ENCODE results near the gene KDM2B.
A peak's percentile ranks its signal among the peaks of the same experiment; 100 is the strongest.
"Not testable (repeated sequence)": the region's sequence is repeated elsewhere in the genome, so short reads cannot be mapped to it uniquely, and the experiment has no call there.

Gene KDM2B

DNA sequence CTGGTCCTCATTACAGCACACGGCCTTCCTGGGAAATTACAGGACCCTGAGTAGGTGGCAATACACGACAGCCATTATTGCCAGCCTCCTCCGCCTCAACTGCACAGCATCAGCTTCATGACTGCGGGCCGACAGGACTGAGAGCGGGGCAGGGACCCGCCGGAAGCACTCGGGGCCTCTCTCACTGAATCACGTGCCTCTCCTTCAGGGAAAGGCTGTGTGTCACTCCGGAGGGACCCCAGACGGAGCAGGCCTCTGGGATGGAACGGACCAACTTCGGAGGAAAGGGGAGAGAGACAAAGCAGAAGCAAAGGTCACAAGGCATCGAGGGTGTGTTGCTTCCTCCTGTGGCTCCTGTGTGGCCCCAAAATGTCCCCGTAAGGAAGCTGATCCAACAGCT is 90.9 kb downstream of the KDM2B start:
- in situ Hi-C loops (cut with HindIII; ENCODE audit: low pct_ligation_motif_present, low pct_unique_long_range_greater_than_20kb, low sequenced_read_pairs), result no loop called here
- no peak for DNase-seq

DNA sequence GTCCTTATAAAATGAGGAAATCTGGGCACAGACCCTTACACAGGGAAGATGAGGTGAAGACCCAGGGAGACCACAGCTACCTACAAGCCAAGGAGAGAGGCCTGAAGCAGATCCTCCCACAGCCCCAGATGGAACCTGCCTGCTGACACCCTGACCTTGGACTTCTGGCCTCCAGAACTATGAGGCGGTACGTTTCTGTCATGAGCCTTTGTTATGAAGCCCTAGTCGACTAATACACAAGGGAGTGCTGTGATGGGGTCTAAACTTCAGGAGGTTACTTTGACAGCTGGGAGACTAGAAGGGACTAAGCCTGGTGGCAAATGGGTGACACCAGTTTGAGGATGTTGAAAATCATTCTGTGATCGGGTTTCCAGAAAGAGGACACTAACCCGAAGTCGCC is 95.9 kb downstream of the KDM2B start:
- in situ Hi-C loops (cut with HindIII; ENCODE audit: low pct_ligation_motif_present, low pct_unique_long_range_greater_than_20kb, low sequenced_read_pairs), result no loop called here
- DNase-seq, result no peak

DNA sequence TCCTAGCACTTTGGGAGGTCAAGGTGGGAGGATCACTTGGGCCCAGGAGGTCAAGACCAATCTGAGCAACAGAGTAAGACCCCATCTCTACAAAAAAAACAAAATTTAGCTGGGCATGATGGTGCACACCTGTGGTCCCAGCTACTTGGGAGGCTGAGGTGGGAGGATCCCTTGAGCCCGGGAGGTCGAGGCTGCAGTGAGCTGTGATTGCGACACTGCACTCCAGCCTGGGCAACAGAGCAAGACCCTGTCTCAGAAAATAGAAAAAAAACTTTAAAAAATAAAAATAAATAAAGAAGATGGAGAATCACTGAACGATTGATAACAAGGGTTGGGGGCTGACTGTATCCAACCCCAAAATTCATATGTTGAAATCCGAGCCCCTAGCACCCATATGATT is 96.3 kb downstream of the KDM2B start:
- in situ Hi-C loops (cut with HindIII; ENCODE audit: low pct_ligation_motif_present, low pct_unique_long_range_greater_than_20kb, low sequenced_read_pairs); DNase-seq: not testable (repeated sequence)

DNA sequence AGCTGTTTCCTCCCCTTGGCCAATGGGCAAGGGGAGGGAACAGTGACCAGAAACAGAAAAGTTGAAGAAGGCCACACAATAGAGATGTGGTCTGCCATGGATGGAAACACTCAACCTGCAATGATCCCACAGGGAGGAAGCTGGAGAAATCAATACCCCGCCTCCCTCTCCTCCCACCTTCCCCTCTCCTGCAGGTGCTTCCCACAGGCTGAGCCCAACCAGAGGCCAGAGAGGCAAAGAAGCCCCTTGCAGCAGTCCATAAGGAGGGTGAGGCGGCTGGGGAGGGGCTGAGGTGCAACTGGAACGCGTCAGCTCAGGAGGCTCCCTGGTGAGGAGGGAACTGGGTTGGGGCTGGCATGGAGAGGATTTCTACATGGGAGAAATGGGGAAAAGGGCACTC is 96.9 kb downstream of the KDM2B start:
- DNase-seq, result no peak
- in situ Hi-C loops (cut with HindIII; ENCODE audit: low pct_ligation_motif_present, low pct_unique_long_range_greater_than_20kb, low sequenced_read_pairs), result no loop called here

DNA sequence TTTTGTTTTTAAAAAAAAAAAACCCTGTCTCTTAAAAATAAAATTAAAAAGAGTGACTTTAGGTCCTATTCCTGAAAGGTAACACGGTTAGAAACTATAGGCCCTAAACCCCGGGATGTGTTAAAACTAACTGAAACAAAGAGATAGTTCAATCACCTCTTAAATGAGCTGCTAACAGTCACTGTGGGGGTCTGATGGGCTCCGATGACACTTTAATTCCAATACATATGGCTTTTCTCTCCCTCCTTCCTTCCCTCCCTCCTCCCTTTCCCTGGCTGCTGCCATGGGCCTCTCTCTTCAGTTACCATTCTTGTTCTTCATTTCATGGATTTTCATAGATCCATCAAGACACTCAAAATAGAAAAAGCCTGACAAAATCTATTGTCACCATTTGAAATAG is 104.3 kb downstream of the KDM2B start:
- DNase-seq, result no peak
- in situ Hi-C loops (cut with HindIII; ENCODE audit: low pct_ligation_motif_present, low pct_unique_long_range_greater_than_20kb, low sequenced_read_pairs), result no loop called here

DNA sequence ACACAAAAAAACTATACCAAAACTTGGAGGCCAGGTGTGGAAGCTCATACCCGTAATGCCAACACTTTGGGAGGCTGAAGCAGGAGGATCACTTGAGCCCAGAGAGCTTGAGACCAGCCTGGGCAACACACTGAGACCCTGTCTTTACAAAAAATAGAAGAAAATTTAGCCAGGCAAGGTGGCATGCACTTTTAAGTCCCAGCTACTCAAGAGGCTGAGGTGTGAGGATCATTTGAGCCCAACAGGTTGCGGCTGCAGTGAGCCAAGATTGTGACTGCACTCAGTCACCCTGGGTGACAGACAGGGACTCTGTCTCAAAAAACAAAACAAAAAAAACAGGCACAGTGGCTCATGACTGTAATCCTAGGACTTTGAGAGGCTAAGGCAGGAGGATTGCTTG is 105.5 kb downstream of the KDM2B start:
- in situ Hi-C loops (cut with HindIII; ENCODE audit: low pct_ligation_motif_present, low pct_unique_long_range_greater_than_20kb, low sequenced_read_pairs), result no loop called here

DNA sequence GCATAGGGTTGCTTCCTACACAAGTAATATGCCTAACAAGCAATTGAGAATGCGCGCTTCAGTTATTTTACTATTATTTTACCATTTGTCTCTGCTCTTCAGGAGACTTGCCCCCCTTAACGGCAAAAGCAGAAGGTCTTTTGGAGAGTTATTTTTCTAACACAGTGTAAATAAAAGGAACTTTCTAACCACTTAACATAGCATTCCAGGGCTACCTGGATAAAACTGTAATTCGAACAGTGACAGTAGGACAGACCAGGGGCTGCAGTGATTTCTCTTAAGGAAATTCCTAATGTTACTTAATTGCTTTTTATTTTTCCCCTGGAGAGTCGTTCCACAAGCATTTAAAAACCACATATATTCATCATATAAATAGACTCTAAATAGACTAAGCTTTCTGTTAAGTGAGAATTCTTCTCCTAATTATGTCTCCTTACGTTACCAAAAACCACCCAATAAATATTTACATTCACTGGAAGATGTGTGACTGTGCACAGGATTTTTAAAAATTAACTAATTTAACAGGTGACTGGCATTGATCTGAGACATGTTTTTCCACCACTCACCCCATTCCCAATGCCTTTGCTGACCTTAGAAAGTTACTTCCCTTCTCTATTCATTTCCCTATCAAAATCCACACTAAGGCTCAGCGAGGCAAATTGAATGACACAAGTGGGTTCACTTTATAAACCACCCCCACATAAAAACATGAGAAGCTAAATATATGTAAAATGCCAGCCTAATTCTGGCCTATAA is 108.5 kb downstream of the KDM2B start:
- no peak for DNase-seq
- in situ Hi-C loops (cut with HindIII; ENCODE audit: low pct_ligation_motif_present, low pct_unique_long_range_greater_than_20kb, low sequenced_read_pairs), result no loop called here

More for the DNA sequence above, 105.5 kb downstream of the KDM2B start:
- no peak for DNase-seq

DNA sequence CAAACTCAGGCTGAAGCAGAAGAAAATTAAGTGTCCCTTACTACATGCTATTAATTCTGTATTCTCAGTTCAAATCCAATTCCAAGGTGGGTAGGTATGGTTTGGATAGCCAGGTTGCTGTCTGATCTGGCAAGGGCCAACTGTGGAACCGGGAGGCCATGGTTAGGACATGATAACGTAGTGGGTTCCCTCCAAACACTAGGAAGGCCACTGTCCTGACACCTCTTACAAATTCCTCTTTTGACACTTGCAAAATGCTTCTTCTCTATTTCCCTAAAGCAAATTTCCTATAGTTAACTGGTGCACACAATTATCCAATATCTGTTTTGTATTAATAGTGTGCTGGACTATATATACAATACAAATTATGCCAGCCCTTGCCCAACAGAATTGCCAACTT is 110.1 kb downstream of the KDM2B start:
- in situ Hi-C loops (cut with HindIII; ENCODE audit: low pct_ligation_motif_present, low pct_unique_long_range_greater_than_20kb, low sequenced_read_pairs), result no loop called here
- no peak for DNase-seq

DNA sequence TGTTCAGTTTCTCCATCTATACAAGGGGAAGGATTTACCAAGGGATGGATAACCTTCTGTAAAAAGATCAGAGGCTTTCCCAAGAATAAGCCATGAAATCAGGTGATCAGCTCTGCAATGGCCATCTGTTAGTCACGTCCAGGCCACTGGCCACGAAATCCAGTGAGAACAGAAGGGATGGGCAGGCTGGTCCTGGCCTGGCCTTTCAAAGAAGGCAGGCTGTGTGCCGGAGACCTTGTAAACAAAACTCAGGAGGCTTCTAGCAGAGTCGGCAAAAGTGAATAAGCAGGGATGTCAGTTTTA is 112.4 kb downstream of the KDM2B start:
- in situ Hi-C loops (cut with HindIII; ENCODE audit: low pct_ligation_motif_present, low pct_unique_long_range_greater_than_20kb, low sequenced_read_pairs), result no loop called here

DNA sequence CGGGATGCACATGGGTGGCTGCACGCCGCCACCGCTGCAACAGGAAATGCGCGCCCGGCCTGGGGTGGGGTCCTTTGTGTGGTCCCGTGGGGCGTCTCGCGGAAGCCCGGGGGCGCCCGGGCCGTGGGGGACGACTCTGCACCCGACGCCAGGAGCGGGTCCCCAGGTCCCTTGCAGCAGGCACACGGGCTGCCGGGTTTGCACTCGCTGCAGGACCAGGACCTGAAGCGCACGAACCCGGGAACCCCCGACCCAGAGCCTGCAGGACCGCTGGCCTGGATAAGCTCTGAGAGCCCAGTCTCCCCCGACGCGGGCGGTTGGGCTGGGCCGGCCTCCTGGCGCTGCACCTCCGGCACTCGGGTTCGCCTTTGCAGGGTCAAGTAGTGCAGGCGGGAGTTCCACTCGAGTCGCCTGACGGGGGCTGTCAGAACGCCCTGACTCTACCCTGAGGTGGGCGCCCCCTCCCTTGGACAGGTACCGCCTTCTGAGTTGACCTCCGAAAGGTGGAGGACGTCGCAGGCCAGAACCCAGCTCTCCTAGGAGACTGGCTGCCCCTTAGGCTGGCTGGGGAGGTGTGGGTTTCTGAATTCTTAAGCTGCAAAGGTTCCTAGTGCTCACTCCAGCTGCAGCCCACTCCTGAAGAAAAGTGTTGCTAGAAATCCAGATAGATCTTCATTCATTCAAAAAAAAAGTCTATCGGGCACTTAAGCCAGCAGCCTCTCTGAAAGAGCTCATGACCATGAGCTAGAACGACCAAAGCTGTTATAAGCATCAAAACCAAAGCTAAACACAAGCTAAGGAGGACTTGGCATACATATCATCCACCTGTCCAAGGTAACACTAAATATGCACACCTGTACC is 113.0 kb downstream of the KDM2B start:
- DNase-seq, result peak; percentile 47

More for the DNA sequence above, 112.4 kb downstream of the KDM2B start:
- DNase-seq, result no peak

DNA sequence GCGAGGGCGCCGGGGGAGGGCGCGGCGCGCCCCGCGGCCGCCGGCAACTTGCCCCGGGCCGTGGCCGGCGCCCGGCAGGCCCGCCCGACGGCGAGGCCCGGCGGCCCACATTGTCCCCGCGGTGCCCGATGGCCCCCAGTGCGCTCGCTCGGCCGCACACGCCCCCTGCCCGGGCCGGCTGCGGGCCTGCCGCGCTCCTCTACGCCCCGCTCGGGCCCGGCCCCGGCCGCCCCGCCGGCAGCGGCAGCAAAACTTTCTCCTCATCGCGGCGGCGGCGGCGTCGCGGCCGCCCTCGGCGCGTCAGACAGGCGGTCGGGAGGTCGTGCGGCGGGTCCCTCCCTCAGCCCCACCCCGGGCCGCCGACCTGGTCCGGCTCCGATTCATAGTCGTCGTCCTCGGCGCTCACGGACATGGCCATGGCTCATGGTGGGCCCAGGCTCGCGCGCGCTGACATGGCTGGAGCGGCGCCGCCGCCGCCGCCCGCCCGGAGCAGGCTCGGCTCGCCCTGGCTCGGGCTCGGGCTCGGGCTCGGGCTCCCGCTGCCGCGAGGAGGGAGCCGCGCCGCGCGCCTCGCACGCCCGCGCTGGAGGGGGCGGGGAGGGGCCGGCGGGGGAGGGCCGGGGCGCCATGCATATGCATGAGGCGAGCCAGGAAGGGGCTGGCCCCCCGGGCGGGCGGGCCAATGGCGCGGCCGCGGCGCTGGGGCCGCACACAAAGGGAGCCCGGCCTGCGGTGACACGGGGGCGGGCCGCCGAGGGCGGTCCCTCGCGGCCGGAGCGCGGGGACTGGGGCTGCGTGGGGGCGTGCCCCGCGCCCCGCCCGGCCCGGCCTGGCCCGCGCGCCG is 113.8 kb downstream of the KDM2B start:
- peak; percentile 94 for DNase-seq
- in situ Hi-C loops (cut with HindIII; ENCODE audit: low pct_ligation_motif_present, low pct_unique_long_range_greater_than_20kb, low sequenced_read_pairs), result no loop called here

More for the DNA sequence above, 113.0 kb downstream of the KDM2B start:
- in situ Hi-C loops (cut with HindIII; ENCODE audit: low pct_ligation_motif_present, low pct_unique_long_range_greater_than_20kb, low sequenced_read_pairs), result no loop called here

DNA sequence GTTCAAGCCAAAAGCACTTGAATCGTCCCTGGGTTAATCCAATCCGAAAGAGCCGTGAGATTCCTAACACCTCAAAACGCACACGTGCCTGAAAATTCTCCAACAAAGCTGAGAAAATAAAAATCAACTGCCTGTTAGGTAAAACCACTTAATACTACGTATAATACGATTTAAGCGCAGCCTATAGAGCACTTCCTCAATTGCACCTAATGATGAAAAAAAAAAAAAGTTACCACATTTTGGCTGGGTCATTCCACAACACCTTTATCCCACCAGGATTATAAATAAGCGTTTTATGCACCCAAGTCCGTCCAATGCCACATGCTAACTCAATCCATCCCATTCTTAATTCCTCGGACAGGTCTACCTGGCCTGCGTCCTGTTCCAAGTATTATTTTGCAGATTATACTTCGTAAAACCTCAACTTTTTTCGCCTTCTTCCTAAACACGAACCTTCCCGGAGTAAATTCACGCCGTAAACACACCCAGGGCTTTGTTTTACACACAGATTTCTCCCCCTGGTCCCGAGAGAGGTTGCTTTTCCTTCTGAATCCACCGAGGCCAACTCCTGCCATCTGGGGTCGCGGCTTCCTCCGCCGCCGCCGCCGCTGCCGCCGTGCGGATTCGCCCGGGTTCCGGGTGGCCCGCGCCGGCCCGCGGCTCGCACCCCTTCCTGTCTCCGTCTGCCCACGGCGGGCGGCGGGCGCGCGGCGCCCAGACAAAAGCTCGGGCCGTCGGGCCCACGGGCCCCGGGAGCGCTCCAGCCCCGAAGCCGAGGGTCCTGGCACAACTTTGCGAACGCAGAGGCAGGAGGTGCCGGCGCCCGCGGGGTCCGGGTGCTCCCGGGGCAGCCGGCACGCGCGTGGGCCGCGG is 114.7 kb downstream of the KDM2B start:
- peak; percentile 29 for DNase-seq

DNA sequence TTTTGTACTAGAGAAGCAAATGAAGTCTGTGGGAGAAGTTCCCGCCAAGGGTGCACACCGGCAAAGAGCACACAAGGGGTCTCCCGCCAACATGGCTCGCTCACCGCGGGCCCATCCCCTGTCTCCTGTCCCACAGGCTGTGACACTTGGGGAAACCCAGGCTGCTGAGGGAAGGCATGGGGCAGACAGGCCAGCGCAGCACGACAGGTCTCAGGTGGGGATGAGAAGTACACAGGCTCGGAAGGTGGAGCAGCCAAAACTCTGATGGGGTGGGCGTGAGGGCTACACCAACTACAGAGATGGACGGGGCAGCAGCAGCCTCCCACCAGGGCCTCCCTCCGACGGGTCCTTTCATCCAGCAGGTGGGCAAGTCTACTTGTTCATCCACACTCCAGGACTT is 116.5 kb downstream of the KDM2B start:
- in situ Hi-C loops (cut with HindIII; ENCODE audit: low pct_ligation_motif_present, low pct_unique_long_range_greater_than_20kb, low sequenced_read_pairs), result no loop called here
- DNase-seq, result no peak

More for the DNA sequence above, 114.7 kb downstream of the KDM2B start:
- in situ Hi-C loops (cut with HindIII; ENCODE audit: low pct_ligation_motif_present, low pct_unique_long_range_greater_than_20kb, low sequenced_read_pairs), result no loop called here

DNA sequence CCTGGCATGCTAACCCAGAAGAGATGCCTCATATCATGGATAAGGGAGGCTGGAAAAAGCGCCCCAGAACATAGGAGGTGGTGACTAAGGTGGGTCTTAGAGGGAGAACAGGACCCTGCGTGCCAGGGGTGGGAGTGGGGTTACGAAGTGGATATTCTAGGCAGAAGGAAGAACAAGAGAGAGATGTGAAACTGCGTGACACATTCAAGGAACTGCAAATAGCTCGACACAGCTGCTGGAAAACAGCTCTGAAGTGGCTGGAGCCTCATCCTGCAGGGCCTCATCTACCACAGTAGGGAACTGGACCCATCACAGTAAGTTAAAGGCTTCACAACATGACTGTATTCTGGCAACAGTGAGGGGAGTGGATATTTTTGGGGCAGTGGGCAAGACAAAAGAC is 119.8 kb downstream of the KDM2B start:
- in situ Hi-C loops (cut with HindIII; ENCODE audit: low pct_ligation_motif_present, low pct_unique_long_range_greater_than_20kb, low sequenced_read_pairs), result no loop called here
- DNase-seq, result no peak

DNA sequence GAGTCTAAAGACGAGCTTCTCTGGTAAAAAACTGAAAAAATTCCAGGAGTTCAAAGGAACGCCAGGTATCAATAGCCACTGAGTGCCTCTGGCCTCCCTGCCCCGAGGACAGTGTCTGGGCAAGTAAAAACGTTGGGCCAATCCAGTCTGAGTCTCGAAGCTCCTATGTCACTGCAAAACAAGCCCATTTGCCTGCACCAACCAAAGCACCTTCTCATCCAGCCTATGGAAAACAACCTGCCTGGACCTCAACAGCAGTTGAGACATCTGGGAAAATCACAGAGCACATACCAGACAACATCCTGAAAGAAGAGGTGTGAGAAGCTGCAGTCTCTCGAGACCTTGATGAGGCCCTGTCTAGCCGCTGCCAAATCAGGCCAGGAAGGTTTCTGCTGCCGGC is 124.3 kb downstream of the KDM2B start:
- DNase-seq, result no peak
- in situ Hi-C loops (cut with HindIII; ENCODE audit: low pct_ligation_motif_present, low pct_unique_long_range_greater_than_20kb, low sequenced_read_pairs), result no loop called here

DNA sequence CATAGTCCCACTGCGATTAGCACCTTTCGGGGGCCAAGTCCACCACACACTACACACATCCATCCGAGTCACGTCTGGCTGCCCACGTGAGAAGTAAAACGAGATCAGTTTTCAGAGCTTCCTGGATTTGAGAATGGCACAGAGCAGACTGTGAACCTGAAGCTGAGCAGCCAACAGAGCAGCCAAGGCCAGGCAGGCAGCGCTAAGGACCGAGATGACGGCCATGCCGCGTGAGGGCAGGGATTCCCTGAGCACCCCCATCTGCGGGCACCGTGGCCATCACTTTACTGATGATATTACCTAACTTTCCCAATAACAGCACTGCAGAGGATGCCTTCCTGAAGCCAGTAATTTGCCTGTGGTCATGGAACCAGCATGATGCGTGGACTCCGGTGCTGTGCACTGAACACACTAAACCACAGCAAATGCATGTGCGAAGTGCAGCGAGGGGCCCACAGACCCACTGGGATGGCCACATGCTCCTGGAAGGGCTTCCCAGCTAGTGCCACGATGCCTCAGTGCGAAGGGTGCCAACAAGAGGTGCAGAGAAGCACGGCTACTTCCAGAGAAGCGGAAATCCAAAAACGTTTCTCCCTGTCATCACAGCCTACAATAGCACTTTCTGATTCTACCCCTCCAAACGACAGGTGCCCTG is 124.9 kb downstream of the KDM2B start:
- in situ Hi-C loops (cut with HindIII; ENCODE audit: low pct_ligation_motif_present, low pct_unique_long_range_greater_than_20kb, low sequenced_read_pairs), result no loop called here
- no peak for DNase-seq

DNA sequence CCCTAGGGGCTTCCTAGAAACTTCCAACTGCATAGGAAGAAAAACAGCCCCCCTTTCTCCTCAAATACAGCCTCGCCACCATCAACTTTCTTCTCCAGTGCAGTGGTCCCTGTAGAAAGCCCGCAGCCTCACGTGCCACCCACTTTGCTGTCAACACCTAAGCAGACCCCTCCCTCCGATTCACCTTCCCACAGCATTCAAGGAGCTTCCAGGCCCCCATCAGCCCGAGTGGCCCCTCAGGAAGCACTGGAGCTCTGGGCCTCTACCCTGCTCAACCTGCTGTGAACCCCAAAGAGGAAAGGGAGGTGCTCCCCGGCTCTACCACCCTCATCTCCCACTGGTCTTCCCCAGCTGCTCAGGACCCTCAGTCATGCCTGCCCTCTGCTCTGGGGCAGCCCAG is 125.9 kb downstream of the KDM2B start:
- DNase-seq, result no peak
- in situ Hi-C loops (cut with HindIII; ENCODE audit: low pct_ligation_motif_present, low pct_unique_long_range_greater_than_20kb, low sequenced_read_pairs), result no loop called here

DNA sequence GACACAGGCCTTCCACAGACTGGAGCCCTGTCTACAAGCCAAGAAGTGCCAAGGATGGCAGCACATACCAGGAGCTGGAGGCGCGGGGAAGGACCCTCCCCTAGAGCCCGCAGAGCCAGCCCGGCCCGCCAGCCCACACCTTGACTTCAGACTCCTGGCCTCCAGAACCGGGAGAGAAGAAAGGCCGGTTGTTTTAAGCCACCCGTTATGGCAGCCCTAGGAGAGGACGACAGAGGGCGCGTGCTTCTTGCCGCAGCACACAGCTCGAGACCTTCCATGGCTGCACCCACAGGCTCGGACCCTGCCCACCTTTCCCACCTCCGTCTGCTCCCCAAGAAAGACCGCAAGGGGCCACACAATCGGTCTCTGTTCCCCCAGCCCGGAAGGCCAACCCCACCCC is 127.2 kb downstream of the KDM2B start:
- no peak for DNase-seq
- in situ Hi-C loops (cut with HindIII; ENCODE audit: low pct_ligation_motif_present, low pct_unique_long_range_greater_than_20kb, low sequenced_read_pairs), result no loop called here

Data from ACHN (cell line).